CD1c-positive myeloid dendritic cell (primary cell): Measurements from ENCODE around the gene ZNF454.

Experiments
- DNase-seq: peaks from one replicate; pipeline ENCODE4 v3.0.0-alpha.2; 2016; ENCODE audit errors: extremely low spot score

ZNF454 gene

DNA sequence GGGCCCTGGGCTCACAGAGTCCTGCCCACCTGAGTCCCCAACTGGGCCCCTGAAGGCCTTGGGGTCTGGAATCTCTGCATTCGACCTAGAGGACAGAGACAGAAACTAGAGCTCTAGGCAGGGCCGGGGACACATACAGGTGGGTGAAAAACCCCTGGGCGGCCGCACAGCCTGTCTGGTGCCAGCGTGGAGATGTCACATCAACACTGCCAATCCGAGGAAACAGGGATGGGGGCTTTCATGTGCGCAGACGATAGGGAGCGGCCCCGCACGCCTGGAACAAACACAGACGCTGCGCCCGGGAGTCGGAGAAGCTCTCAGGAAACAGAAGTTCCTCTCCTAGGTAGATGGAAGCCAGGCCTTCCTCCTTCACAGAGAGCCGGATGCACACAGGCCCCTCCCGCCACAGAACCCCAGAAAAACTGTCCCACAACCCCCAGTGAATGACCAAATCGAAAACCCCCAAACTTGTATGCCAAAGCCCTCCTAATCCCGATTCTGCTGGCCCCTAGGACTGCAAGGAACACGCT lies 52.3 kb downstream of the ZNF454 start:
- no peak for DNase-seq

GRCh38 chr5:178993955-178994579 lies 53.1 kb downstream of the ZNF454 start:
- no peak for DNase-seq

- no peak for DNase-seq
Observed at GRCh38 chr5:178994580-178995340, 53.8 kb downstream of the ZNF454 start, which contains the start of gene GRM6. GRM6 (minus strand) TSS chr5:178995320; CDS start chr5:178994944, 376 bp downstream.

DNA sequence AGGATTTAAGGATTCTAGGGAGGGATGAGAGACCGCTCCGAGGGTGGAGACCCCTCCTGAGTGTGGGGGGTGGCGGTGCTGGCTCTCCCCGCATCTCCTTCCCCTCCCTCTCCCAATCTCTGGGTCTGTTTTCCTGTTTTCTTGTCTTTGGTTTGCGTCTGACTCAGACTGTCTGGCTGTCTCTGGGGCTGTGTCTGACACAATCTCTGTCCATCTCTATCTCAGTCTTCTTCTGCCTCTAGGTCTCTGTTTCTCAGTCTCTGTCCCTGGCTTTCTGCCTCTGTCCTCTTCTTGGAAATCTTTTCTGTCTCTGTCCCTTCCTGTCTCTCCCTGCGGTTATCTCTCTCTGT lies 54.3 kb downstream of the ZNF454 start:
- DNase-seq = no peak

GRCh38 chr5:178996156-178996555 lies 55.2 kb downstream of the ZNF454 start:
- no peak for DNase-seq

- no peak for DNase-seq
Observed at GRCh38 chr5:178997191-178997590, 56.2 kb downstream of the ZNF454 start.

- no peak for DNase-seq
Observed at GRCh38 chr5:178998441-178998840, 57.4 kb downstream of the ZNF454 start.

- DNase-seq = no peak
Observed at GRCh38 chr5:179006564-179006963, 65.6 kb downstream of the ZNF454 start.

- DNase-seq = no peak
Observed at GRCh38 chr5:179008667-179009066, 67.7 kb downstream of the ZNF454 start.
